ENCODE data around the gene MEG3.

- no peak for TF ChIP-seq ZNF384 (IDR thresholded peaks at IDR 0.05)
- TF ChIP-seq SUZ12 (IDR thresholded peaks at IDR 0.05): no peak
- TF ChIP-seq FOXA1 (IDR thresholded peaks at IDR 0.05): no peak
- no peak for TF ChIP-seq SP1 (IDR thresholded peaks at IDR 0.05)
- TF ChIP-seq FOXM1 (IDR thresholded peaks at IDR 0.05; ENCODE audit: borderline replicate concordance): no peak
- TF ChIP-seq PKNOX1 (IDR thresholded peaks at IDR 0.05): no peak
Observed at GRCh38 chr14:100891051-100891450, 65.1 kb downstream of the MEG3 start.

Data from HEK293T (cell line).